MM.1S (cell line): ENCODE data around the gene FOXL1.

Source experiments
- DNase-seq: peaks from one replicate; pipeline ENCODE4 v3.0.0-alpha.2; 2015
- H2AFZ ChIP-seq: fragments of 300-600 bp; sonication (generic); 2 replicates; pipeline ENCODE4 v1.6.0; 2016; ENCODE audit warnings: antibody characterized with exemption, low read length
- H3F3A ChIP-seq: fragments of 300-600 bp; sonication (generic); 2 replicates; pipeline ENCODE4 v1.6.1; 2016; ENCODE audit warnings: mild to moderate bottlenecking, antibody characterized with exemption, low read length, moderate library complexity, mixed read lengths; ENCODE audit not compliant: insufficient read depth
- H3K27ac ChIP-seq: fragments of 300-600 bp; sonication (generic); 2 replicates; pipeline ENCODE4 v1.5.1; 2016; ENCODE audit warnings: mild to moderate bottlenecking, low read length
- H3K27me3 ChIP-seq: fragments of 300-600 bp; sonication (generic); replicated peaks from 2 replicates; pipeline ENCODE4 v1.6.0; 2016; ENCODE audit warnings: low read length; ENCODE audit not compliant: insufficient read depth
- H3K36me3 ChIP-seq: fragments of 300-600 bp; sonication (generic); replicated peaks from 2 replicates; pipeline ENCODE4 v1.6.1; 2016; ENCODE audit warnings: mild to moderate bottlenecking, low read length, mixed read lengths; ENCODE audit not compliant: insufficient read depth
- H3K4me1 ChIP-seq: fragments of 300-600 bp; sonication (generic); 2 replicates; pipeline ENCODE4 v1.6.1; 2016; ENCODE audit warnings: low read length, mixed read lengths
- H3K4me2 ChIP-seq: fragments of 300-600 bp; sonication (generic); 2 replicates; pipeline ENCODE4 v1.6.0; 2016; ENCODE audit warnings: low read depth, low read length
- H3K4me3 ChIP-seq: fragments of 300-600 bp; sonication (generic); 2 replicates; pipeline ENCODE4 v1.5.1; 2016; ENCODE audit warnings: low read length, mixed read lengths
- H3K79me2 ChIP-seq: fragments of 300-600 bp; sonication (generic); 2 replicates; pipeline ENCODE4 v1.6.1; 2016; ENCODE audit warnings: mixed run types, low read length, mixed read lengths
- H3K9ac ChIP-seq: fragments of 300-600 bp; sonication (generic); 2 replicates; pipeline ENCODE4 v1.6.1; 2016; ENCODE audit warnings: low read length, mixed read lengths
- H3K9me2 ChIP-seq: fragments of 300-600 bp; sonication (generic); replicated peaks from 2 replicates; pipeline ENCODE4 v1.6.1; 2016; ENCODE audit warnings: mild to moderate bottlenecking, low read length, mixed read lengths; ENCODE audit not compliant: insufficient read depth
- H3K9me3 ChIP-seq: fragments of 300-600 bp; sonication (generic); replicated peaks from 2 replicates; pipeline ENCODE4 v1.6.1; 2016; ENCODE audit warnings: mild to moderate bottlenecking, low read length, mixed read lengths; ENCODE audit not compliant: insufficient read depth
- H4K20me1 ChIP-seq: fragments of 300-600 bp; sonication (generic); 2 replicates; pipeline ENCODE4 v1.6.1; 2016; ENCODE audit warnings: mild to moderate bottlenecking, low read length, moderate library complexity, mixed read lengths; ENCODE audit not compliant: insufficient read depth
- CTCF ChIP-seq: fragments of 300-600 bp; sonication (generic); IDR thresholded peaks from 2 replicates; pipeline ENCODE4 v1.5.1; 2016; ENCODE audit warnings: antibody characterized with exemption, low read length, mixed read lengths
- EZH2 ChIP-seq: fragments of 300-600 bp; sonication (generic); optimal IDR thresholded peaks from 2 replicates; pipeline ENCODE3; 2017; ENCODE audit warnings: low read depth, mild to moderate bottlenecking, antibody characterized with exemption, low read length, mixed read lengths
- EZH2phosphoT487 ChIP-seq: fragments of 300-600 bp; sonication (generic); IDR thresholded peaks from 2 replicates; pipeline ENCODE4 v1.6.1; 2018; ENCODE audit warnings: antibody characterized with exemption, low read length

The FOXL1 gene

GRCh38 chr16:86533767-86534351 is 44.5 kb upstream of the FOXL1 start:
- no peaks in the 10 kb centered on the region for H3K36me3 ChIP-seq

GRCh38 chr16:86534779-86535615 is 43.4 kb upstream of the FOXL1 start:
- Histone ChIP-seq H3F3A (no peaks in the 10 kb centered on the region), H3K79me2 (no peaks in the 10 kb centered on the region), H3K4me2 (no peak overlapping the region), H3K9me3 (no peaks in the 10 kb centered on the region), H2AFZ (no peak overlapping the region), H3K9me2 (no peaks in the 10 kb centered on the region), H3K27me3 (no peaks in the 10 kb centered on the region), H3K9ac (no peak overlapping the region), H3K4me3 (no peak overlapping the region), H3K4me1 (no peaks in the 10 kb centered on the region), H3K36me3 (no peaks in the 10 kb centered on the region), H4K20me1 (no peaks in the 10 kb centered on the region), H3K27ac (no peak overlapping the region)
- DNase-seq = no peak
- TF ChIP-seq EZH2phosphoT487 (no peak), EZH2 (no peak), CTCF (no peak)

More at GRCh38 chr16:86533767-86534351, 44.5 kb upstream of the FOXL1 start:
- no peak for DNase-seq
- H2AFZ ChIP-seq = no peak overlapping the region
- H3F3A ChIP-seq = no peaks in the 10 kb centered on the region
- no peaks in the 10 kb centered on the region for H4K20me1 ChIP-seq
- no peak overlapping the region for H3K4me2 ChIP-seq
- H3K9me2 ChIP-seq = no peaks in the 10 kb centered on the region
- no peaks in the 10 kb centered on the region for H3K79me2 ChIP-seq
- no peak overlapping the region for H3K9ac ChIP-seq
- H3K4me1 ChIP-seq = no peaks in the 10 kb centered on the region
- no peaks in the 10 kb centered on the region for H3K9me3 ChIP-seq
- H3K27ac ChIP-seq = no peak overlapping the region
- H3K27me3 ChIP-seq = no peaks in the 10 kb centered on the region
- no peak overlapping the region for H3K4me3 ChIP-seq
- TF ChIP-seq CTCF (no peak), EZH2 (no peak), EZH2phosphoT487 (no peak)

- TF ChIP-seq CTCF (no peak), EZH2phosphoT487 (no peak), EZH2 (no peak)
- Histone ChIP-seq H3K4me2 (no peak overlapping the region), H3K27me3 (no peaks in the 10 kb centered on the region), H4K20me1 (no peaks in the 10 kb centered on the region), H3K9me3 (no peaks in the 10 kb centered on the region), H3K9me2 (no peaks in the 10 kb centered on the region), H3K27ac (no peak overlapping the region), H3K9ac (no peak overlapping the region), H3K36me3 (no peaks in the 10 kb centered on the region), H3K4me3 (no peak overlapping the region), H3K4me1 (no peaks in the 10 kb centered on the region), H3K79me2 (no peaks in the 10 kb centered on the region), H2AFZ (no peak overlapping the region), H3F3A (no peaks in the 10 kb centered on the region)
- no peak for DNase-seq
These were observed 41.7 kb upstream of the FOXL1 start for GRCh38 chr16:86536621-86537020.
